A549 (cell line): ENCODE data around the gene RPL4. TPM values are rescaled to one million over a fixed set of nuclear protein-coding genes. Genes with fewer than 3 reads are reported as not detected.
A peak's percentile ranks its signal among the peaks of the same experiment; 100 is the strongest.

ENCODE experiments used
- ATAC-seq, 2 experiments: fragments of 200-7000 bp in 1 of 2; fragments of >200 bp in 1 of 2; cut with Nextera tagmentation in 1 of 2; cut with Tn5 transposase in 1 of 2; 3 replicates each; pipeline versions ENCODE4 v1.8.0 to v1.9.1; 2018 to 2020; ENCODE audit warnings: mild to moderate bottlenecking in 1 of 2, moderate library complexity in 1 of 2
- CTCF ChIA-PET: fragments of 300-600 bp; sonication (Branson Sonifier 250); formaldehyde crosslinking; extraction: SDS; loops from one replicate; lab custom pipeline; 2021; ENCODE audit warnings: antibody characterized with exemption, inconsistent platforms; lab: Yijun Ruan, JAX
- POLR2A ChIA-PET: fragments of 350-600 bp; formaldehyde crosslinking; extraction: SDS; loops from one replicate; lab custom pipeline; 2021; ENCODE audit warnings: antibody characterized with exemption, inconsistent platforms; lab: Yijun Ruan, JAX
- DNase-seq, 2 experiments: peaks; one replicate each; pipeline versions ENCODE4 v3.0.0 to v3.0.0-alpha.2; 2011 to 2016; ENCODE audit warnings: low read depth in 1 of 2, low spot score in 1 of 2
- FAIRE-seq: peaks from 2 replicates; lab custom pipeline; 2011; peaks lifted over from hg19 to GRCh38; lab: Jason Lieb, UNC
- H3K27ac ChIP-seq, 2 experiments: fragments of >200 bp; sonication (Bioruptor Twin); formaldehyde crosslinking; 3 replicates each; pipeline ENCODE4 v1.5.1; 2016 to 2017
- H3K4me1 ChIP-seq: fragments of >200 bp; sonication (Bioruptor Twin); formaldehyde crosslinking; 3 replicates; pipeline ENCODE4 v1.6.1; 2016
- H3K4me2 ChIP-seq: fragments of >200 bp; sonication (Bioruptor Twin); formaldehyde crosslinking; 3 replicates; pipeline ENCODE4 v1.6.1; 2016
- H3K4me3 ChIP-seq: fragments of >200 bp; sonication (Bioruptor Twin); formaldehyde crosslinking; 3 replicates; pipeline ENCODE4 v1.5.1; 2016
- H3K9me3 ChIP-seq: fragments of >200 bp; sonication (Bioruptor Twin); formaldehyde crosslinking; 3 replicates; pipeline ENCODE4 v1.6.1; 2016
- CBX2 ChIP-seq: fragments of 200-600 bp; sonication (generic); IDR thresholded peaks from 2 replicates; pipeline ENCODE4 v1.6.1; 2016; ENCODE audit warnings: low read depth, mild to moderate bottlenecking, borderline replicate concordance
- CBX8 ChIP-seq: fragments of 200-600 bp; sonication (generic); IDR thresholded peaks from 2 replicates; pipeline ENCODE4 v1.6.1; 2016
- CHD2 ChIP-seq: fragments of 150-350 bp; IDR thresholded peaks from 2 replicates; pipeline ENCODE4 v1.6.1; 2014; ENCODE audit warnings: low read length; ENCODE audit not compliant: partially characterized antibody
- CTCF ChIP-seq: fragments of >200 bp; sonication (Bioruptor Twin); formaldehyde crosslinking; IDR thresholded peaks from 3 replicates; pipeline ENCODE4 v1.5.1; 2016
- E2F6 ChIP-seq: IDR thresholded peaks from 2 replicates; pipeline ENCODE4 v1.6.1; 2012; ENCODE audit warnings: low read depth, borderline replicate concordance
- EHF ChIP-seq: fragments of 250-450 bp; sonication (Bioruptor Pico); IDR thresholded peaks from 2 replicates; pipeline ENCODE4 v1.5.0; 2020; ENCODE audit warnings: mild to moderate bottlenecking
- FOSB ChIP-seq: fragments of 250-450 bp; sonication (Bioruptor Pico); IDR thresholded peaks from 2 replicates; pipeline ENCODE4 v1.5.0; 2020; ENCODE audit warnings: mild to moderate bottlenecking, moderate library complexity
- HOXA7 ChIP-seq: fragments of 250-450 bp; sonication (Bioruptor Pico); IDR thresholded peaks from 2 replicates; pipeline ENCODE4 v1.5.0; 2020; ENCODE audit warnings: mild to moderate bottlenecking, moderate library complexity
- JUN ChIP-seq, 2 experiments: fragments of >200 bp; sonication (Bioruptor Twin); formaldehyde crosslinking; IDR thresholded peaks; 2 replicates in 1 of 2; 3 replicates in 1 of 2; pipeline ENCODE4 v1.6.1; 2016 to 2017
- JUNB ChIP-seq: fragments of >200 bp; sonication (Bioruptor Twin); formaldehyde crosslinking; IDR thresholded peaks from 2 replicates; pipeline ENCODE4 v1.6.1; 2016
- KDM1A ChIP-seq: fragments of 200-600 bp; sonication (generic); IDR thresholded peaks from 2 replicates; pipeline ENCODE4 v1.6.1; 2016; ENCODE audit warnings: low read depth, mild to moderate bottlenecking
- MAZ ChIP-seq: fragments of 150-350 bp; IDR thresholded peaks from 2 replicates; pipeline ENCODE4 v1.6.1; 2014; ENCODE audit warnings: antibody characterized with exemption, low read depth, low read length, borderline replicate concordance
- POLR2A ChIP-seq: IDR thresholded peaks from 2 replicates; pipeline ENCODE4 v1.6.1; 2012; ENCODE audit warnings: mild to moderate bottlenecking, low read length
- RAD21 ChIP-seq, 2 experiments: fragments of >200 bp in 1 of 2; sonication (Bioruptor Twin) in 1 of 2; formaldehyde crosslinking in 1 of 2; IDR thresholded peaks in 1 of 2; conservative IDR thresholded peaks in 1 of 2; 2 replicates in 1 of 2; 3 replicates in 1 of 2; pipeline ENCODE4 v1.6.1; 2012 to 2018; ENCODE audit warnings: inconsistent platforms in 1 of 2
- ZC3H11A ChIP-seq: fragments of 450-650 bp; IDR thresholded peaks from 2 replicates; pipeline ENCODE4 v1.6.1; 2014; ENCODE audit warnings: antibody characterized with exemption, mild to moderate bottlenecking
- ZNF302 ChIP-seq: fragments of 250-450 bp; sonication (Bioruptor Pico); IDR thresholded peaks from 2 replicates; pipeline ENCODE4 v1.9.0; 2021; ENCODE audit warnings: inconsistent platforms, mild to moderate bottlenecking, moderate library complexity
- WGBS: methylation state at CpG from one replicate; pipeline ENCODE4 v1.1.6; 2017; ENCODE audit errors: missing lambda C conversion rate; 5-methylcytosine and 5-hydroxymethylcytosine counted together
- polyA plus RNA-seq, 4 experiments: library from polyadenylated mRNA; depleted of rRNA in 3 of 4; stranded (reverse); fragments of >200 nt; fragmentation: RNase III in 1 of 4; extraction: RNeasy Plus Mini Kit Qiagen cat#74134 plus additional on column Dnase treatment in 1 of 4; gene quantifications; 2 replicates in 3 of 4; 3 replicates in 1 of 4; pipeline ENCODE4 v1.2.3, GENCODE V29; 2011 to 2017
- TF ChIP-seq, protein P1 (sequence below): fragments of >200 bp; sonication (Bioruptor Twin); formaldehyde crosslinking; IDR thresholded peaks from 2 replicates; pipeline ENCODE4 v1.6.1; 2016
- TF ChIP-seq, protein P2 (sequence below): IDR thresholded peaks from 2 replicates; pipeline ENCODE4 v1.6.1; 2012
- TF ChIP-seq, protein P3 (sequence below): fragments of 250-450 bp; sonication (Bioruptor Pico); IDR thresholded peaks from 2 replicates; pipeline ENCODE4 v1.5.0; 2020; ENCODE audit warnings: low read depth, mild to moderate bottlenecking, moderate library complexity

Gene RPL4
- polyA plus RNA-seq, 2 of the 4 experiments (the other 2 are of a cell fraction) = 4,330 to 6,042 TPM

DNA sequence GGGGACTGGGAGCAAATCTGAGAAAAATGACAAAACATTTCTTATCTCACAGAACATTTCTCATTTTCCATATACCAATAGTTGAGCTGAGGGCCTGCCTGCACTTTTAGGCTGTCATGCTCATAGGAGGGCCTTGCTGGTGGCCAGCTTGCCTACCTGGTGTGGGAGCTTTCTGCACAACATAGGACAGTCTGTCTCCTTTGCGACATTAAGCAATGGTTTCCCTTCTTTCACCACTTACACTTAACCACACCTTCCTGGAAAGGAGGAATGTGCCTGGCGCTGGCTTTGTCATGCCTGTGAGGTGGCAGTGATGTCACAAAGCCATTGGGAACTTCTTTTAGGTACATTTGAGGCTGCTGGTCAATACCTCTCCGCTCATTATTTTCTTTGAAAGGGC, 12.8 kb downstream of the RPL4 start:
- Histone ChIP-seq H3K4me3 (no peak overlapping the region), H3K4me2 (no peak overlapping the region), H3K9me3 (no peaks in the 10 kb centered on the region), H3K27ac (no peak overlapping the region), H3K4me1 (peaks cover 6% of the 10 kb centered on the region; the same call in 2 of the 3 replicates)
- no peak for ATAC-seq
- ChIA-PET CTCF (interaction anchor here (0.9 to 2.3 kb wide), 4 partner anchors 10 to 105 kb away, joined by 3 to 9 read pairs (median 5); partner anchors contain the start of gene MAP2K1), POLR2A (interaction anchor here (1.0 to 1.4 kb wide), 3 partner anchors 9 to 105 kb away, joined by 3 to 4 read pairs (median 4); partner anchors contain the start of genes MAP2K1, RPL4 and ZWILCH)
- TF ChIP-seq CBX2 (no peak), EHF (CRISPR knock-in tag) (no peak), JUNB (no peak), KDM1A (no peak), POLR2A (no peak), RAD21 (conservative IDR thresholded peaks at IDR 0.05 in 1 of 2, IDR thresholded peaks at IDR 0.05 in 1 of 2) (no peak)
- TF ChIP-seq, protein P1, sequence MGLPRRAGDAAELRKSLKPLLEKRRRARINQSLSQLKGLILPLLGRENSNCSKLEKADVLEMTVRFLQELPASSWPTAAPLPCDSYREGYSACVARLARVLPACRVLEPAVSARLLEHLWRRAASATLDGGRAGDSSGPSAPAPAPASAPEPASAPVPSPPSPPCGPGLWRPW = no peak
- TF ChIP-seq, protein P2, sequence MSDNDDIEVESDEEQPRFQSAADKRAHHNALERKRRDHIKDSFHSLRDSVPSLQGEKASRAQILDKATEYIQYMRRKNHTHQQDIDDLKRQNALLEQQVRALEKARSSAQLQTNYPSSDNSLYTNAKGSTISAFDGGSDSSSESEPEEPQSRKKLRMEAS = no peak
- FAIRE-seq = no peak
- no peak for DNase-seq
- 94% methylated on average over 3 of the region's 3 CpGs for WGBS

DNA sequence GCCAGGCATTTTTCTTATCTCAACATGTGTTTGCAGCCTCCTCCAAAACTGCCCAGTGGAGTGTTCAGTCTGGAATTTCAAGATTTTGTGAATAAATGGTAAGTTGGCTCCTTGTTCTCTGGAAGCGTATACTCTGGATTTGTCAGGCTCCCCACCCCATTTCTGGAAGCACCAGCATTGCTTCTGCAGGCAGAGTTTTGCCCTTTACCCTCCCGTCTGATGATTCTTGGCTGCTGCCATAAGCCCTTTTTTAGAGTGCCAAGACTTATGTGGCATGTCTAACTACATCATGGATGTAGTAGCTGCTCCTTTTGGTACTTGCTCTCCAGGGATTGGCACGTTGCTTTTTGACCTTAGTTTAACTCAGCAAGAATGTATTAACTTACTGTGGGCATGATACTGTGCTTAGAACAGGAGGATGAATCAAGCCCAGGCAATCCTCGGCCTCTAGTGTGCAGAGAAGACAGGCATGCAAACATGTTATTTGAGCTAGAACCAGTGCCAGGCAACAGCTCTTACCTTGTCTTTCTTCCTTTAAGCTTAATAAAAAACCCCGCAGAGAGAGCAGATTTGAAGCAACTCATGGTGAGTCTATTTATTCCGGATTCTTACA, 15.4 kb downstream of the RPL4 start:
- peak; percentile 5 to 9; a peak in 2 of 6 replicates for ATAC-seq
- DNase-seq = no peak
- Histone ChIP-seq H3K27ac (no peak overlapping the region), H3K4me3 (no peak overlapping the region), H3K9me3 (no peaks in the 10 kb centered on the region), H3K4me2 (no peak overlapping the region), H3K4me1 (no peaks in the 10 kb centered on the region)
- FAIRE-seq = no peak
- ChIA-PET POLR2A (interaction anchor here (0.6 to 1.4 kb wide), 2 partner anchors 15 to 369 kb away, joined by 3 to 4 read pairs; no protein-coding TSS in a partner anchor), CTCF (interaction anchor here (0.7 to 3.5 kb wide), 4 partner anchors 9 to 848 kb away, joined by 3 to 46 read pairs (median 4); partner anchors contain the start of gene SNAPC5)
- 83% methylated on average over 6 of the region's 6 CpGs for WGBS
- TF ChIP-seq JUNB (no peak), CBX8 (no peak)
- TF ChIP-seq, protein P2 = no peak

- Histone ChIP-seq H3K9me3 (no peaks in the 10 kb centered on the region), H3K27ac (no peak overlapping the region), H3K4me3 (no peak overlapping the region), H3K4me1 (no peaks in the 10 kb centered on the region; the same call in 2 of the 3 replicates), H3K4me2 (no peak overlapping the region)
- DNase-seq (no peak), FAIRE-seq (no peak), ATAC-seq (peak in 1 of 2 experiments; percentile 18; a peak in 3 of 6 replicates)
- WGBS = 97% methylated on average over 5 of the region's 5 CpGs
- ChIA-PET CTCF (interaction anchor here (1.0 to 3.5 kb wide), 4 partner anchors 10 to 892 kb away, joined by 3 to 46 read pairs (median 4); partner anchors contain the start of gene SNAPC5), POLR2A (no interaction called here)
- TF ChIP-seq JUN (IDR thresholded peaks at IDR 0.05) = no peak
- TF ChIP-seq, protein P3, sequence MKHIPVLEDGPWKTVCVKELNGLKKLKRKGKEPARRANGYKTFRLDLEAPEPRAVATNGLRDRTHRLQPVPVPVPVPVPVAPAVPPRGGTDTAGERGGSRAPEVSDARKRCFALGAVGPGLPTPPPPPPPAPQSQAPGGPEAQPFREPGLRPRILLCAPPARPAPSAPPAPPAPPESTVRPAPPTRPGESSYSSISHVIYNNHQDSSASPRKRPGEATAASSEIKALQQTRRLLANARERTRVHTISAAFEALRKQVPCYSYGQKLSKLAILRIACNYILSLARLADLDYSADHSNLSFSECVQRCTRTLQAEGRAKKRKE (CRISPR knock-in tag) = no peak
- TF ChIP-seq CHD2 = no peak
- no peak for TF ChIP-seq FOSB
- TF ChIP-seq MAZ = no peak
- no peak for TF ChIP-seq CTCF
- TF ChIP-seq E2F6 = no peak
- no peak for TF ChIP-seq ZC3H11A
- no peak for TF ChIP-seq HOXA7 (CRISPR knock-in tag)
- TF ChIP-seq JUNB = no peak
- no peak for TF ChIP-seq CBX8
- TF ChIP-seq ZNF302 (CRISPR knock-in tag) = no peak
These were observed 16.1 kb downstream of the RPL4 start for GRCh38 chr15:66488525-66488924.
